Muscle layer of colon (tissue), 2 donors: ENCODE measurements around the gene RAB10.
"Not testable (repeated sequence)": the region's sequence is repeated elsewhere in the genome, so short reads cannot be mapped to it uniquely, and the experiment has no call there.

Experiments
- H3K27ac ChIP-seq: one replicate; pipeline ENCODE4 v1.7.0; 2013; ENCODE audit warnings: low read depth, mild to moderate bottlenecking, low read length, moderate library complexity
- H3K27me3 ChIP-seq, 2 donors: one replicate each; pipeline ENCODE4 v1.7.0; 2013; ENCODE audit warnings: low read length in 2 of 2, mild to moderate bottlenecking in 2 of 2; ENCODE audit not compliant: insufficient read depth in 2 of 2, control insufficient read depth in 1 of 2
- H3K36me3 ChIP-seq: one replicate; pipeline ENCODE4 v1.7.0; 2013; ENCODE audit warnings: mild to moderate bottlenecking, low read length; ENCODE audit not compliant: insufficient read depth
- H3K4me1 ChIP-seq: one replicate; pipeline ENCODE4 v1.7.0; 2013; ENCODE audit warnings: mild to moderate bottlenecking, low read length; ENCODE audit not compliant: insufficient read depth
- H3K4me3 ChIP-seq, 2 donors: one replicate each; pipeline ENCODE4 v1.7.0; 2013; ENCODE audit warnings: low read length in 2 of 2, low read depth in 1 of 2, mild to moderate bottlenecking in 1 of 2, moderate library complexity in 1 of 2
- H3K9ac ChIP-seq: one replicate; pipeline ENCODE4 v1.7.0; 2013; ENCODE audit warnings: low read length
- H3K9me3 ChIP-seq: one replicate; pipeline ENCODE4 v1.7.0; 2013; ENCODE audit warnings: mild to moderate bottlenecking, low read length
- donor health status: abdominal sarcoma.
- donor health status: Adenocarcinoma of cecum.

Gene RAB10

DNA sequence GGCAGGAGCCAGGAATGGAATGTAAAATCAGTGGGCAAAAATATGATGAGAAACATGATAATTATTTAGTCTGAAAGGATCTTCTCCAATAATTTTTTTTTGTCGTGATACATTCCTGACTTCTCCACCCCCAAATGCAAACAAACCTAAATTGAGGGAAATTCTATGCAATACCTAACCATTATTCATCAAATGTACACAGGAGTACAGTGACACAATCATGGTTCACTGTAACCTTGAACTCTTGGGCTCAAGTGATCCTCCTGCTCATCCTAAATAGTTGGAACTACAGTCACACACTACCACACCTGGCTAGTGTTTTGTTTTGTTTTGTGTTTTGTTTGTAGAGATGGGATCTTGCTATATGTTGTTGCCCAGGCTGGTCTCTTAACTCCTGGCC lies 46.5 kb downstream of the RAB10 start:
- peaks cover 5% of the 10 kb centered on the region for H3K4me1 ChIP-seq
- H3K27ac ChIP-seq = no peak overlapping the region
- H3K9me3 ChIP-seq = no peaks in the 10 kb centered on the region
- H3K4me3 ChIP-seq = no peak overlapping the region
- H3K36me3 ChIP-seq = no peaks in the 10 kb centered on the region
- H3K9ac ChIP-seq = no peak overlapping the region
- H3K27me3 ChIP-seq = no peaks in the 10 kb centered on the region

- H3K27me3 ChIP-seq, H3K4me3 ChIP-seq, H3K9ac ChIP-seq, H3K9me3 ChIP-seq, H3K27ac ChIP-seq, H3K4me1 ChIP-seq, H3K36me3 ChIP-seq: not testable (repeated sequence)
Observed at GRCh38 chr2:26080925-26081324, 47.0 kb downstream of the RAB10 start.

GRCh38 chr2:26081556-26081955 lies 47.7 kb downstream of the RAB10 start:
- no peak overlapping the region for H3K4me3 ChIP-seq
- no peaks in the 10 kb centered on the region for H3K9me3 ChIP-seq
- no peak overlapping the region for H3K27ac ChIP-seq
- no peaks in the 10 kb centered on the region for H3K27me3 ChIP-seq
- H3K36me3 ChIP-seq = no peaks in the 10 kb centered on the region
- no peak overlapping the region for H3K9ac ChIP-seq
- peaks cover 5% of the 10 kb centered on the region for H3K4me1 ChIP-seq

GRCh38 chr2:26086155-26086637 lies 52.3 kb downstream of the RAB10 start:
- Histone ChIP-seq H3K27ac (no peak overlapping the region), H3K4me3 (no peak overlapping the region)

GRCh38 chr2:26086779-26087178 lies 52.9 kb downstream of the RAB10 start:
- H3K9ac ChIP-seq = no peak overlapping the region
- H3K27ac ChIP-seq = no peak overlapping the region
- H3K27me3 ChIP-seq = no peaks in the 10 kb centered on the region
- no peaks in the 10 kb centered on the region for H3K36me3 ChIP-seq
- no peaks in the 10 kb centered on the region for H3K9me3 ChIP-seq
- no peak overlapping the region for H3K4me3 ChIP-seq
- H3K4me1 ChIP-seq = peaks cover 7% of the 10 kb centered on the region

More at GRCh38 chr2:26086155-26086637, 52.3 kb downstream of the RAB10 start:
- no peaks in the 10 kb centered on the region for H3K27me3 ChIP-seq
- H3K36me3 ChIP-seq = no peaks in the 10 kb centered on the region
- H3K4me1 ChIP-seq = peaks cover 7% of the 10 kb centered on the region
- no peaks in the 10 kb centered on the region for H3K9me3 ChIP-seq
- no peak overlapping the region for H3K9ac ChIP-seq

GRCh38 chr2:26088038-26088643 lies 54.3 kb downstream of the RAB10 start:
- H3K9ac ChIP-seq = no peak overlapping the region
- no peaks in the 10 kb centered on the region for H3K36me3 ChIP-seq
- H3K4me3 ChIP-seq = no peak overlapping the region
- H3K4me1 ChIP-seq = peaks cover 7% of the 10 kb centered on the region
- H3K27ac ChIP-seq = no peak overlapping the region
- no peaks in the 10 kb centered on the region for H3K9me3 ChIP-seq
- H3K27me3 ChIP-seq = no peaks in the 10 kb centered on the region

DNA sequence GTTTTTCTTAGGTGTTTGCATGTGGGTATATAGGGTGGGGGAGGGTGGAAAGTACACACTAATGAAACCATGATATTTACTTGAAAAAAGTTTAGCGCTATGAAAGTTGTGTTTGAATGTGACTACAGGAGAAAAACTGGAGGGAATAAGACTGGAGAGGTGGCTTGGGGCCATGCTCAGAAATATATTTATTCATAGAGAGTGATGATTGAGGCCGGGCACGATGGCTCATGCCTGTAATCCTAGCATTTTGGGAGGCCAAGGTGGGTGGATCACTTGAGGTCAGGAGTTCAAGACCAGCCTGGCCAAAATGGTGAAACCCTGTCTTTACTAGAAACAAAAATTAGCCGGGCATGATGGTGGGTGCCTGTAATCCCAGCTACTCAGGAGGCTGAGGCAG lies 55.0 kb downstream of the RAB10 start:
- not testable (repeated sequence) for H3K27me3 ChIP-seq, H3K36me3 ChIP-seq, H3K4me1 ChIP-seq, H3K4me3 ChIP-seq, H3K9ac ChIP-seq, H3K9me3 ChIP-seq, H3K27ac ChIP-seq

- no peaks in the 10 kb centered on the region for H3K27me3 ChIP-seq
- peaks cover 7% of the 10 kb centered on the region for H3K4me1 ChIP-seq
- H3K27ac ChIP-seq = no peak overlapping the region
- no peaks in the 10 kb centered on the region for H3K36me3 ChIP-seq
- H3K4me3 ChIP-seq = no peak overlapping the region
- no peaks in the 10 kb centered on the region for H3K9me3 ChIP-seq
- H3K9ac ChIP-seq = no peak overlapping the region
Observed at GRCh38 chr2:26089337-26089736, 55.5 kb downstream of the RAB10 start.

DNA sequence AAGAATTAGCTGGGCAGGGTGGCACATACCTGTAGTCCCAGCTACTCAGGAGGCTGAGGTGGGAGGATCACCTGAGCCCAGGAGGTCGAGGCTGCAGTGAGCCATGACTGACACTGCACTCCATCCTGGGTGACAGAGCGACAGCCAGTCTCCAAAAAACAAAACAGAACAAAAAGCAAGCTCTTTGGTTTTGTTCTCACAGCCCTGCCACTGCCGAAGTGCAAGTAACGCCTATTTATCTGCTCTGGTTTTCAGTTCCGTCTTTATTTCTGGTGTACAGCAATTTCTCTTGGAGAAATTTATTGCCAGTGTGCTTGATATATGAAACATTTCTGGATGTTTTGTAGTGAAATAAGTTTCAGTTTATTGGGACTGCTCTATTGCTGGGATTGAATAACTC lies 61.9 kb downstream of the RAB10 start:
- Histone ChIP-seq H3K36me3 (no peaks in the 10 kb centered on the region), H3K27ac (no peak overlapping the region), H3K27me3 (no peaks in the 10 kb centered on the region), H3K4me1 (peaks cover 3% of the 10 kb centered on the region), H3K4me3 (no peak overlapping the region), H3K9ac (no peak overlapping the region), H3K9me3 (no peaks in the 10 kb centered on the region)

DNA sequence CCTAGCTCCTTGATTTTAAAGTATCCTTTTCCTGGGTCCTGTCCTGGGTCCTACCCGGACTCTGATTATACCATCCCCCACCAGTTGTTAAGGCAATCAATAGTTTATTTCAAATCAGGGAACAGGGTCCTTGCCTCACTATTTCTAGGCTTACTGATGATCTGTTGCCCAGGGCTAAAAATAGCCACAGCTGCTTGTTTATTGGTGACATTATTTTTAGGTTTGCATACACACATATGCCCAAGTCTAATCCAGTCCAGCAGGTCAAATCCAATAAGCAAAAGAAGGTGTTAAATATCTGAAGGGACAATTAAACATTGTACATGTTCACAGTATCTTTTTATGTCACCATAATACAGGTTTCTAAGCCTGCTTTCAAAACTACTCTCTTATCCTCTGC lies 66.0 kb downstream of the RAB10 start:
- H3K27ac ChIP-seq = no peak overlapping the region
- no peaks in the 10 kb centered on the region for H3K4me1 ChIP-seq
- no peaks in the 10 kb centered on the region for H3K27me3 ChIP-seq
- no peaks in the 10 kb centered on the region for H3K9me3 ChIP-seq
- no peaks in the 10 kb centered on the region for H3K36me3 ChIP-seq
- H3K4me3 ChIP-seq = no peak overlapping the region
- no peak overlapping the region for H3K9ac ChIP-seq

DNA sequence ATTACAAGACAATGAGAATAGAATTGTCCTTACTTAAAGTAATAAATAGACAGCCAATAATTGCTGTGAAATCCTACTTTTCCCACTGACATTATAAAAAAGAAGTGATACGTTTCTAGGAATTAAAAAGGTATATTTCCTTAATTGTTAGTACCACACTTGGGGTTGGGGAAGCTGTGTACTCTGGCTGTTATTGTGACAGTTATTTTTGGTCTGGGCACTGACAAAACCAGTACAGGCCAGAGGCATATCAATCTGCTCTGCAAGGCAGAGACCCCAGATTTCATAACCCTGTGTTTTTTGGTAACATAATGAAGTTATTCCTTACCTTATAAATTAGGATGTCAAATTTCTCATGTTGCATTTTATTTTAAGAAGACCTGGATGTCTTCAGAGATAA lies 66.5 kb downstream of the RAB10 start:
- Histone ChIP-seq H3K4me3 (no peak overlapping the region), H3K27me3 (no peaks in the 10 kb centered on the region), H3K9ac (no peak overlapping the region), H3K27ac (no peak overlapping the region), H3K9me3 (no peaks in the 10 kb centered on the region), H3K4me1 (no peaks in the 10 kb centered on the region), H3K36me3 (no peaks in the 10 kb centered on the region)

GRCh38 chr2:26103752-26104151 lies 69.9 kb downstream of the RAB10 start:
- Histone ChIP-seq H3K36me3 (no peaks in the 10 kb centered on the region), H3K4me1 (no peaks in the 10 kb centered on the region), H3K9ac (no peak overlapping the region), H3K27me3 (no peaks in the 10 kb centered on the region), H3K9me3 (no peaks in the 10 kb centered on the region), H3K27ac (no peak overlapping the region), H3K4me3 (no peak overlapping the region)
